ENCODE results near the gene PDK2.

DNA sequence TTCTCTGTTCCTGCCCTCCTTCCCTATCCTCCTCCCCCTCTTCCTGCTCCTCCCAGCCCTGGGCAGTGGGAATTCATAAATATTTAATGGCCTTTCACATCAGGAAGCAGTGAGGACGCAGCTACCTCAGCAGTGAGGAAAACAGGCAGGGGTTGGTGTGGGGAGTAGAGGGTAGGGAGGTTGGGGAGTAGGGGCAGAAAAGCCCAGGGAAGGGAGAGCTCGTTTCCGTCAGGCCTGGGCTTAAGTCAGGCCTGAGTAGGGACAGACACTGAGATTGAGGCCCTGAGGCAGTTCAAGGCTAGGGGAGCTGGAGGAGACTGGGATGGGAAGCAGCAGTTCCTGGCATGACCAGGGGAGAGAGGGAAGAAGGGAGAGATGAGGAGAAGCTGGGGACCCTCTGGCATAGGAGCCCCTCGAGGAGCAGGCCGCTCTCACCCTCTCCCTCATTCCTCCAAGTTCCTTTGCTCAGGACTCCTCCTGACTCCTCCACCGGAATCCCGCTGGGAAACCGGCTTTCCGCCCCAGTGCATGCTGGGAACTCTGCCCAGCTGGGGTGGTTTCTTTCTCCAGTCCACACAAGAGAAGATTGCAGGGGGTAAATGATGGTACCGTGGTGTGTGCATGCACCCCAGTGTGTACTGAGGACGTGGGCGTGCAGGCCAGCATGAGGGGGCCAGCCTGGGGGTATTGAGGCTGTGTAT, 28.6 kb downstream of the PDK2 start:
- no peak for TF ChIP-seq POLR2AphosphoS5 (IDR thresholded peaks at IDR 0.05; ENCODE audit: low read depth, low read length)
- no peak for TF ChIP-seq TAF1 (IDR thresholded peaks at IDR 0.05; ENCODE audit: borderline replicate concordance, low read depth, low read length)
- TF ChIP-seq POLR2A (IDR thresholded peaks at IDR 0.05; ENCODE audit: low read depth, low read length) = no peak
